H9 (cell line): ENCODE results near the gene DCBLD1. TPM values are rescaled to one million over a fixed set of nuclear protein-coding genes. Genes with fewer than 3 reads are reported as not detected.

Source experiments
- DNase-seq: peaks from one replicate; pipeline ENCODE4 v3.0.0-alpha.2; 2017
- H2AFZ ChIP-seq: one replicate; pipeline ENCODE4 v1.6.1; 2013; ENCODE audit warnings: mild to moderate bottlenecking, low read length, control low read depth, moderate library complexity
- H2AK5ac ChIP-seq: 2 replicates; pipeline ENCODE4 v1.6.1; 2013; ENCODE audit warnings: low read length, control low read depth, mixed read lengths; ENCODE audit not compliant: insufficient read length
- H2BK120ac ChIP-seq: one replicate; pipeline ENCODE4 v1.6.1; 2013; ENCODE audit warnings: low read depth, mild to moderate bottlenecking, low read length, control low read depth, inconsistent platforms; ENCODE audit not compliant: poor library complexity, severe bottlenecking
- H2BK12ac ChIP-seq: 2 replicates; pipeline ENCODE4 v1.6.1; 2013; ENCODE audit warnings: low read length, control low read depth, mixed read lengths, low read depth; ENCODE audit not compliant: insufficient read length
- H2BK15ac ChIP-seq: 2 replicates; pipeline ENCODE4 v1.6.1; 2013; ENCODE audit warnings: low read depth, low read length, control low read depth
- H2BK20ac ChIP-seq: one replicate; pipeline ENCODE4 v1.6.1; 2013; ENCODE audit warnings: low read depth, mild to moderate bottlenecking, low read length, control low read depth, inconsistent platforms; ENCODE audit not compliant: poor library complexity, severe bottlenecking
- H2BK5ac ChIP-seq: 2 replicates; pipeline ENCODE4 v1.6.1; 2013; ENCODE audit warnings: low read length, control low read depth, mixed read lengths; ENCODE audit not compliant: insufficient read length
- H3K14ac ChIP-seq: 2 replicates; pipeline ENCODE4 v1.6.1; 2013; ENCODE audit warnings: low read length, control low read depth; ENCODE audit not compliant: insufficient read depth
- H3K18ac ChIP-seq: 2 replicates; pipeline ENCODE4 v1.6.1; 2013; ENCODE audit warnings: low read depth, mild to moderate bottlenecking, mixed read lengths, low read length, control low read depth; ENCODE audit not compliant: insufficient read length
- H3K23ac ChIP-seq: 2 replicates; pipeline ENCODE4 v1.6.1; 2013; ENCODE audit warnings: low read length, control low read depth, mixed read lengths, low read depth; ENCODE audit not compliant: insufficient read length
- H3K23me2 ChIP-seq: 2 replicates; pipeline ENCODE4 v1.6.1; 2013; ENCODE audit warnings: low read depth, mild to moderate bottlenecking, mixed read lengths, low read length, control low read depth; ENCODE audit not compliant: insufficient read length, poor library complexity, severe bottlenecking
- H3K27ac ChIP-seq: 2 replicates; pipeline ENCODE4 v1.5.1; 2013; ENCODE audit warnings: low read length, control low read depth, mixed read lengths, low read depth; ENCODE audit not compliant: insufficient read length
- H3K27me3 ChIP-seq: 2 replicates; pipeline ENCODE4 v1.6.1; 2013; ENCODE audit warnings: low read length, control low read depth, inconsistent platforms; ENCODE audit not compliant: insufficient read depth
- H3K4ac ChIP-seq: 2 replicates; pipeline ENCODE4 v1.6.1; 2013; ENCODE audit warnings: low read depth, mild to moderate bottlenecking, control low read depth, inconsistent platforms, low read length, moderate library complexity
- H3K4me1 ChIP-seq: 2 replicates; pipeline ENCODE4 v1.6.1; 2013; ENCODE audit warnings: low read length, control low read depth, inconsistent platforms; ENCODE audit not compliant: insufficient read depth
- H3K4me2 ChIP-seq: 2 replicates; pipeline ENCODE4 v1.6.1; 2013; ENCODE audit warnings: low read length, control low read depth, mixed read lengths; ENCODE audit not compliant: insufficient read length, insufficient read depth
- H3K56ac ChIP-seq: 2 replicates; pipeline ENCODE4 v1.6.1; 2013; ENCODE audit warnings: low read depth, mild to moderate bottlenecking, mixed read lengths, low read length, control low read depth; ENCODE audit not compliant: insufficient read length
- H3K79me1 ChIP-seq: 2 replicates; pipeline ENCODE4 v1.6.1; 2013; ENCODE audit warnings: low read depth, mild to moderate bottlenecking, moderate library complexity, low read length, control low read depth, inconsistent platforms; ENCODE audit not compliant: insufficient read depth, poor library complexity, severe bottlenecking
- H3K79me2 ChIP-seq: 2 replicates; pipeline ENCODE4 v1.6.1; 2013; ENCODE audit warnings: low read length, control low read depth, inconsistent platforms; ENCODE audit not compliant: insufficient read depth
- H3K9ac ChIP-seq: 2 replicates; pipeline ENCODE4 v1.6.1; 2013; ENCODE audit warnings: low read length, control low read depth, mixed read lengths; ENCODE audit not compliant: insufficient read length; ENCODE audit errors: extremely low read depth
- H3K9me3 ChIP-seq: one replicate; pipeline ENCODE4 v1.6.1; 2013; ENCODE audit warnings: low read depth, low read length, inconsistent platforms; ENCODE audit not compliant: control insufficient read depth
- H3T11ph ChIP-seq: one replicate; pipeline ENCODE4 v1.6.1; 2013; ENCODE audit warnings: mild to moderate bottlenecking, low read length, control low read depth, inconsistent platforms
- H4K20me1 ChIP-seq: one replicate; pipeline ENCODE4 v1.6.1; 2013; ENCODE audit not compliant: control insufficient read depth, insufficient read length, insufficient read depth
- H4K5ac ChIP-seq: 2 replicates; pipeline ENCODE4 v1.6.1; 2013; ENCODE audit warnings: low read depth, mild to moderate bottlenecking, mixed read lengths, low read length, control low read depth; ENCODE audit not compliant: insufficient read length
- H4K8ac ChIP-seq: replicated peaks from 2 replicates; pipeline ENCODE4 v1.6.1; 2013; ENCODE audit warnings: low read length, control low read depth, mixed read lengths, low read depth; ENCODE audit not compliant: insufficient read length
- H4K91ac ChIP-seq: 2 replicates; pipeline ENCODE4 v1.6.1; 2013; ENCODE audit warnings: low read depth, mild to moderate bottlenecking, moderate library complexity, mixed read lengths, low read length, control low read depth; ENCODE audit not compliant: insufficient read length
- H3K27ac Mint-ChIP-seq, 3 experiments: 2 replicates in 2 of 3; 3 replicates in 1 of 3; pipeline ENCODE4 v1.8.0; 2020 to 2021; ENCODE audit warnings: mixed read lengths in 3 of 3, mild to moderate bottlenecking in 1 of 3, moderate library complexity in 1 of 3
- H3K27me3 Mint-ChIP-seq: 2 replicates; pipeline ENCODE4 v1.8.0; 2021; ENCODE audit warnings: low read depth, mild to moderate bottlenecking, moderate library complexity, mixed read lengths
- H3K36me3 Mint-ChIP-seq, 3 experiments: 2 replicates in 2 of 3; 3 replicates in 1 of 3; pipeline ENCODE4 v1.8.0; 2020 to 2021; ENCODE audit warnings: low read depth in 3 of 3, mixed read lengths in 3 of 3; ENCODE audit not compliant: insufficient read depth in 1 of 3
- H3K4me1 Mint-ChIP-seq, 2 experiments: 2 replicates each; pipeline ENCODE4 v1.8.0; 2020; ENCODE audit warnings: mixed read lengths in 2 of 2
- H3K4me3 Mint-ChIP-seq, 2 experiments: 2 replicates in 1 of 2; 3 replicates in 1 of 2; pipeline ENCODE4 v1.8.0; 2020 to 2021; ENCODE audit warnings: mild to moderate bottlenecking in 2 of 2, mixed read lengths in 2 of 2, moderate library complexity in 1 of 2
- H3K9me3 Mint-ChIP-seq, 2 experiments: 2 replicates in 1 of 2; 3 replicates in 1 of 2; pipeline ENCODE4 v1.8.0; 2020; ENCODE audit warnings: mild to moderate bottlenecking in 2 of 2, mixed read lengths in 2 of 2, moderate library complexity in 1 of 2
- CTCF ChIP-seq: fragments of 200-600 bp; sonication (generic); conservative IDR thresholded peaks from 3 replicates; pipeline ENCODE4 v1.8.0; 2021; ENCODE audit warnings: antibody characterized with exemption, mild to moderate bottlenecking
- WGBS: extraction: QIAGEN DNeasy Blood & Tissue Kit; methylation state at CpG from one replicate; pipeline ENCODE4 v1.1.7; 2013; ENCODE audit warnings: missing lambda C conversion rate, low lambda C conversion rate, mixed read lengths; ENCODE audit not compliant: insufficient read length; ENCODE audit errors: extremely low coverage; 5-methylcytosine and 5-hydroxymethylcytosine counted together
- total RNA-seq: library from RNA; stranded (reverse); gene quantifications from 2 replicates; pipeline ENCODE4 v1.2.1, GENCODE V29; 2021

DCBLD1 gene
- total RNA-seq, 1 experiment from 2014 or later, result 10.1 TPM

DNA sequence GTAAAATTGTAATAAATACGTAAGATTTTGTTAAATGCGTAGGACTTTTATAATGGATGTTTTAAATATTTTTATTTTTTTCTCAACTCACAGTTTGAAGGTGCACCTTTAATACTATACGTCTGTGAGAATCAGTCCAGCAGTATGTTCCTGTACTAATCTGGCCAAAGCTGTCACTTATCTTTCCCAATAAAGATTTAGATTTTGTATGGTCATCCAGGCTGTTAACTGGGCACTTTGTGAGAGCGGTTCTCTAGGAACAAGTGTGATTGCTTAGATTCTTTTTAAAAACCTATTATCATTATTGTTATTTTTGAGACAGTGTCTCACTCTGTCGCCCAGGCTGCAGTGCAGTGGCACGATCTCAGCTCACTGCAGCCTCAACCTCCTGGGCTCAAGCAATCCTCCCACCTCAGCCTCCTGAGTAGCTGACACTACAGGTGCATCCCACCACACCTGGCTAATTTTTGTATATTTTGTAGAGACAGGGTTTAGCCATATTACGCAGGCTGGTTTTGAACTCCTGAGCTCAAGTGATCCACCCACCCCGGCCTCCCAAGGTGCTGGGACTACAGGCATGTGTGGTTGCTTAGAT, 1.7 kb downstream of the DCBLD1 start:
- no peak overlapping the region for H3K4me2 ChIP-seq
- H3K56ac ChIP-seq, result no peak overlapping the region
- no peak overlapping the region for H3T11ph ChIP-seq
- H4K5ac ChIP-seq, result no peak overlapping the region
- H2BK120ac ChIP-seq, result no peak overlapping the region
- peaks cover 11% of the 10 kb centered on the region; the same call in 1 of the 2 replicates for H3K27me3 ChIP-seq
- no peak overlapping the region for H3K9ac ChIP-seq
- H3K9me3 ChIP-seq, result no peaks in the 10 kb centered on the region
- H2BK20ac ChIP-seq, result no peak overlapping the region
- H3K79me1 ChIP-seq, result no peaks in the 10 kb centered on the region
- no peak overlapping the region for H2BK5ac ChIP-seq
- no peaks in the 10 kb centered on the region; the same call in 1 of the 2 replicates for H3K4me1 ChIP-seq
- no peaks in the 10 kb centered on the region for H4K20me1 ChIP-seq
- Mint-ChIP-seq H3K27ac (no peak overlapping the region), H3K36me3 (peaks cover 14 to 17% (median 15%) of the 10 kb centered on the region in 3 experiments; a peak in 6 of 7 replicates), H3K9me3 (peaks cover 11 to 13% of the 10 kb centered on the region in 2 experiments), H3K27me3 (peaks cover 20% of the 10 kb centered on the region), H3K4me3 (peak overlapping the region in 1 of 2 experiments; percentile 79; a peak in 2 of 5 replicates), H3K4me1 (peaks cover 17 to 19% of the 10 kb centered on the region in 2 experiments)
- no peak overlapping the region for H4K91ac ChIP-seq
- peaks cover 5% of the 10 kb centered on the region for H3K23me2 ChIP-seq
- no peak overlapping the region for H2AK5ac ChIP-seq
- no peak overlapping the region for H3K18ac ChIP-seq
- H2AFZ ChIP-seq, result no peak overlapping the region
- no peaks in the 10 kb centered on the region; the same call in 1 of the 2 replicates for H3K79me2 ChIP-seq
- H3K27ac ChIP-seq, result no peak overlapping the region
- no peak overlapping the region for H2BK15ac ChIP-seq
- no peak overlapping the region for H3K23ac ChIP-seq
- no peak overlapping the region for H2BK12ac ChIP-seq
- TF ChIP-seq CTCF, result no peak
- DNase-seq, result no peak
- no peak overlapping the region for H3K14ac ChIP-seq
- H4K8ac ChIP-seq, result no peak overlapping the region
- H3K4ac ChIP-seq, result no peak overlapping the region
- WGBS, result 100% methylated on average over 2 of the region's 8 CpGs
